GM21423 (cell line): Measurements from ENCODE around the gene KIF9.

Experiments used
- ATAC-seq: cut with Tn5 transposase; IDR thresholded peaks from one replicate; pipeline ENCODE4 v1.9.1; 2021; ENCODE audit warnings: mild to moderate bottlenecking, moderate library complexity; ENCODE audit not compliant: unreplicated experiment

The KIF9 gene

DNA sequence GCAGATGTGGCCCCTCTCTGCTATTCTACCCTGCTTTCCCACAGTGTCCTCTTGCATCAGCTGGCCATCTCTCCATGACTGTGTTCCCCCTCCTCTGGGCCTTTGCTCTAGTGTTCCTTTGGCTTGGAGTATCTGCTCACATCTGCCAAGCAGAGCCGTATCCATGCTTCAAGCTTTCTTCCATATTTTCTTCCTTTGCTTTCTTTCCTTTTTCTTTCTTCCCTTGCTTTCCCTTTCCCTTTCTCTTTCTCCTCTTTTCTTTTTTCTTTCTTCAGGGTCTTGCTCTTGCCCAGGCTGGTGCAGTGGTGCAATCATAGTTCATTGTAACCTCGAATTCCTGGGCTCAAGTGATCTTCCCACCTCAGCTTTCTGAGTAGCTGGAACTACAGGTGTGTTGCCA lies 12.7 kb upstream of the KIF9 start:
- no peak for ATAC-seq

DNA sequence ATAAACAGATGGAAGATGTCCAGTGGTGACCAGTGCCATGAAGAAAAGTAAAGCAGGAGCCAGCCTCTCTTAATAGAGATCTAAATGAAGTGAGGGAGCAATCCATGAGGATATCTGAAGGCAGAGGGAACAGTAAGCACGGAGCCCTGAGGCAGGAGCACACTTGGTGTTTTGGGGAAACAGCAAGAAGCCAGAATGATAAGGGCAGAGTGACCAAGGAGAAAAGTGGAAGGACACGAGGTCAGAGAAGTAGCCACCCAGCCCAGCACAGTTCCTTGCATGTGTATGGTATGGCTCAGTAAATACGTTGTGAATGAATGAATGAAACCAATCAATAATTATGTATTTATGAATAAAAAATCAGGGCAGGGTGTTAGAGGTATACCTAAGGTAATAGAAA lies 11.8 kb upstream of the KIF9 start:
- ATAC-seq: no peak

DNA sequence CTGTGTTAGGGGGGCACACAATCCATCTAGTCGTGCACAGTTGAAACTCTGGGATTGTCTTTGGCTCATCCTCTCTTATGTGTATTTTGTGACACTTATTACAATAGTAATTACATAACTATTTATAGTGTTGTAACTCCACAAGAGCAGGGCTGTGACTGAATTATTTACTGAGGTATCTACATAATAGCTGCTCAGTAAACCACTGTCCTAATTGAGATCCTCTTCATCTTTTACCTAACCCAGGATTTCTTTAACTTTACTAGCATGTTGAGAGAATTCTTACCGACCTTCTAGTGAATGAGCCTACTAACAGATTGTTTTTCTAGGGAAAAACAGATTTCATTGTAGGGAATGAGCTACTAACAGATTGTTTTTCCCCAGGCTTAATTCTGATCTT lies 11.2 kb upstream of the KIF9 start:
- no peak for ATAC-seq

DNA sequence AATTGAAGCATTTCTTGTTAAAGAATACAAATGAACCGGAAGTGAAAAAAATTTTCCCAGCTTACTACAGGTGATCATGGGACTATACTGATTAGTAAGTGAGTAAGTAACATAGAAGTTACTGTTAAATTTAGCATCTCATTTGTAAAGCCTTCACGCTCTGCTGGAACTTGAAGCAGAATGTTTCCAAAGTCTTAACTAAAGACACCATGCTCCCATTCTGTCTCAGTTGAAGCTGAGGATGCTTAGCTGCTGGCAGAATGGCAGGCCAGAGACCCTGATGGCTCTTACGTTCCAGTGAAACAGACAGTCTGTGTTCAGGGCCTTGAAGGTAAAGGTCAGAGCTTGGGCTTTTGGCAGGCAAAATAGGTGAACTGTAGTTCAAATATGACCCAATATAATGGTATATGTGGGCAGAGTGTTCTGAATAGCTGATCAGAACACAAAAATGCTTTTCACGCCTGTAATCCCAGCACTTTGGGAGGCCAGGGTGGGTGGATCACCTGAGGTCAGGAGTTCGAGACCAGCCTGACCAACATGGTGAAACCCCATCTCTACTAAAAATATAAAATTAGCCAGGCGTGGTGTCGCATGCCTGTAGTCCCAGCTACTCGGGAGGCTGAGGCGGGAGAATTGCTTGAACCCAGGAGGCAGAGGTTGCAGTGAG lies 9.3 kb upstream of the KIF9 start:
- peak; percentile 75 for ATAC-seq

DNA sequence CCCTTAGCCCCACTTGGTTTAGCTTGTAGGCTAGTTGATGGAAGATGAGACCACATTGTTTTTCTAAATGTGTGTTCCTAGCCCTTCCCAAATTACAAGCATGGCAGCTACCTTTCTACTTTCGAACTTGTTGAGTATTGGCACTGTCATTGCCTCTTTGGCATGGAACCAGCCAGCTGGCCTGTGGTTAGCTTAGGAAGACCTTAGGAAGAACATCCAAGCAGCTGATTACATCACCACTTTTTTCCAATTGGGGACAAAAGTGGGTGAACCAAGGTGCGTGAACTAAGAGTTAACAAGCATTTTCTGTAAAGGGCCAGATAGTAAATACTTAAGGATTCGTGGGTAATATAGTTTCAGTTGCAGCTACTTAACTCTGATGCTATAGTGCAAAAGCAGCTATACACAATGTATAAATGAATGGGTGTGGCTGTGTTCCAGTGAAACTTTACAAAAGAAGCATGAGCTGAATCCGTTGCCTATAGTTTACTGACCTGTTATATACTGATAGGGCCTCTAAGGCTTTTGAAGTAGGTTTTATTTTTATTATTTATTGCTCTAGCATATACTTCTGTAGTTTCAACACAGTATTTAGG lies 8.7 kb upstream of the KIF9 start:
- peak; percentile 28 for ATAC-seq

DNA sequence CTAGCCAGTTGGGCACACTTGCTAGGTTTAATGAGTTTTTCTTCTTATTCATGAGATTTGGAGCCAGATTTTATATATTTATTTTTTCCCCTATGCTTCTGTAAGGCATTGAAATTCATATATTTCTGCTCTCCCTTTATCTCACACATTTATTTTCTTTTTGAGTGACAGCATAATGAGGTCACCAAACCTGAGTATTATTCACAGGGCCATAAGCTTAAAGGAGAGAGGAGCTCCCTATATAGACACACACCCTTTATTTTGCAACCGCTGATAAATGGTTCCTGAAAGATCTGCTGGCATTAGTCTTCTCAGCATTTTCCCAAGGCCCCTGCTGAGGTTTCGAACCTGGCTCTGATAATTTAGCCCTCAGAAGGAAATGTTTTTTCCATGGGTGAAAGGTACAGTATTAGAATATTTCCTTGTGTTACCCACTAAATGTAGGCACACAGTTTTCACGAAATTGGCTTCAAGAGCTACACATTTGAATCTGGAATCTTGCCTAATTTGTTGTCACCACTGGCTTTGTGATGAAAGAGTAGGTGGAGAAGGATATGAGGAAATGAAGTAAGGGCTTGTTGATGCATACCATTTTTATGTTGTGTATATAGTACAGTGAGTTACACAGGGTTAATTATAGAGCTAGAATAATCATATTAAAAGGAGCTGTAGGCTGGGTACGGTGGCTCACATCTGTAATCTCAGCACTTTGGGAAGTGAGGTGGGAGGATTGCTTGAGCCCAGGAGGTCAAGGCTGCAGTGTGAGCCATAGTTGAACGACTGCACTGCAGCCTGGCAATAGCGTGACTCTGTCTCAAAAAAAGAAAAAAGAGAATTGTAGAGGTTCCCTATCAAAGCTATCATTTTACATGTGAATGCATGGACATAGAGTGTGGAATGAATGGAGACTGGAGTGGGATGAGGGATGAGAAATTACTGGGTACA lies 6.6 kb upstream of the KIF9 start:
- ATAC-seq: no peak

DNA sequence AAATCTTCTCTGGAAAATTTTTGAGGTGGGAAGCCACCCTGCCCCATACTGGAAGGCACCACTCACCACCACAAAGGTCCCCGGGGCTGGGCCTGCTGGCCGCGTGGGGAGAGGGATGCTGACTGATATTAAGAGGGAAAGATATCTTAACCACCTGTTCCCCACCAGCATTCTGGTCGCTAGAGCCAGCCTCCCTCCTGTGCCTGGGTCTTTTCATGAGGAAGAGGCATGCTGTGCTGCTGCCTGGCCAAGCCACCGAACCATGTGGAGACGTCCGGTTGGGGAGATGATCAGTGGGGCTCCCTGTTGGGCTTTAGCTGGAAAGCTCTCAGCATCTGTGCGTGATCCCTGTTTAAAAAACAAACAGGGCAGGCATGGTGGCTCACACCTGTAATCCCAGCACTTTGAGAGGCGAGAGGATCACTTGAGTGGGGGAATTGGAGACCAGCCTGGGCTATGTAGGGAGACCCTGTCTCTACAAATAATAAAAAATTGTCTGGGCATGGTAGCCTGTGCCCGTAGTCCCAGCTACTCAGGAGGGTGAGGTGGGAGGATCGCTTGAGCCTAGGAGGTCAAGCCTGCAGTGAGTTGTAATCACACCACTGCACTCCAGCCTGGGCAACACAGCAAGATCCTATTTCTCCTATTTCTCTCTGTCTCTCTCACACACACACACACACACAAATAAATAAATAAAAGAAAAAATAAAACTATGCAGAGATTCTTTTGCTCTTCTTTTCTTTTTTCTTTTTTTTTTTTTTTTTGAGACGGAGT lies 1.2 kb upstream of the KIF9 start:
- ATAC-seq: no peak

DNA sequence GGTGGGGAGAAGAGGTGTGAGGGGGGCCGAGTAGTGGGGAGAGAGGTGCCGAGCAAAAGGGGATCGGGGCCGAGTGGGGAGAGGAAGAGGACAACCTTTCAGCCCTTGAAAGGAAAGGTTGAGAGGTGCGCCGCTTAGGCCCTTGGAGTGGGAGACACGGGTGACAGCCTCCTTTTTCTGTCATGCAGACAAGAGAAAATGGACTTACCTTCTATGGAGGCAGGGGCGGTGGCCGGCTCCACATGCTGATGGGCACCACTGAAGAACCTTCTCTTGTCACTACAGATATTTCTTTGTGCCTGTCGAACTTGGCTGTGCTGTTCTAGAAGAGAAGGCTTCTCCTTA lies 566 bp upstream of the KIF9 start:
- ATAC-seq: no peak

DNA sequence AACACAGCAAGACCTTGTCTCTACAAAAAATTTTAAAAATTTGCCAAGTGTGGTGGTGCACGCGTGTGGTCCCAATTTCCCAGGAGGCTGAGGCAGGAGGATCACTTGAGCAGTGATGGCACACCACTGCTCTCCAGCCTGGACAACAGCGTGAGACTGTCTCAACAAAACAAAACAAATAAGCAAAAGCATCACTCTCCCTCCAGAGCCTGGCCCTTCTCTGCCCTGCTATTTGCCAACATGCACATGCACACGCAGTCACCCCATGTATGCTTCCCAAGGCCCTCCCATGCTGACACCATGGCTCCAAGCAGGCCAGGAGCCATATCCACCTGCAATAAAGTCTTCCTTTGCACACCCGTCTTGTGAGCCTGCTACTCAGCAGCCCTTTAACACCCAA lies 2.1 kb downstream of the KIF9 start:
- no peak for ATAC-seq

DNA sequence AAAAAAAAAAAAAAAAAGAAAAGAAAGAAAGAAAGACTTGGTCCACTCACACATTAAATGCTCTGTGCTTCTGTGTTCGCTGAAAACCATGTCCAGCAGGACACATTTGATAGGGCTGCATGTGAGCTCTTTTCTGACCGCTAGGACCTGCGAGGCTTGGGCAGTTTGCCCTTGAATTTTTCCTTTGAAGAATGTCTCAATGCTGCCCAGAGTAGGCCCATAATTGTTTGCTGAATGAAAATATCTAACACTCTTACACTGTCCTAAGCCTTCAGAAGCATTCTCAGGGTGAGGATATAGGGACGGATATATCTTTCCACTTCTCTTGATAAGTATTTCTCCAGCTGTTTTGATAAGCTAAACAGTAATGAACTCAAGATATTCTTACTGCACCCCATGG lies 6.0 kb downstream of the KIF9 start:
- ATAC-seq: no peak

DNA sequence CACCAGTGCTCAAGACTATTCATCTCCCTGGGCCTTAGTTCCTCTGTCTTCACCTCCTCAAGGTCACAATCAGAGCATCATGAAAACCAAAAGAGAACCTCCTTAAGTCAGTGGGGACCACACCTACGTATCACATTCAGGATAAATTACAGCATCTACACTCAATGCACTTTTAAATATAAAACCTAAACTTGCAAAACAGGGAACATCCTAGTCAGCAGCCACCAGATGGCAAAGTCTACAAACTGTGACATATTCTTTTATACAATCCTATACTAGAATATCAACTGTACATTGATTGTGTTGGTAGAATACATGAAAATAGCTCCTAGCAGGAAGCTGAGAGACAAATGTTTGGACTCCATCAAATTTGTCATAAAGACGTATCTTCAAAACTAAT lies 7.9 kb downstream of the KIF9 start:
- no peak for ATAC-seq

DNA sequence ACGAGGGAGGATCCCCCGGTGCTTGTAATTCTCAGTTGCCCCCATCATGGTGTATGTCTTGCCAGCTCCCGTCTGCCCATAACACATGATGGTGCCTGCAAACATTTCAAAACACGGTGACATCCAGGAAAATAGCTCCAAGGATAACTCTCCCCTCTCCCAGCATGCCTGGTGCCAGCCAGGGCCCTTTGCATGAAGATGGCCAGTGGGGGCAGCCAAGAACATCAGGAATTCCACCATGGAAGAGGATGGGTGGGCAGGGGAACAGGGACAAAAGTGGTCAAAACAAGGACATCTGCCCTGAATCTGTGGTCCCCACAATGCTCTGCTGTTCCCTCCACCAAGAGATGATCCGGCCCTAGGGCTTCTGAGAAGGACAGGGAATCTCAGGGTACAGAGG lies 9.0 kb downstream of the KIF9 start:
- no peak for ATAC-seq

DNA sequence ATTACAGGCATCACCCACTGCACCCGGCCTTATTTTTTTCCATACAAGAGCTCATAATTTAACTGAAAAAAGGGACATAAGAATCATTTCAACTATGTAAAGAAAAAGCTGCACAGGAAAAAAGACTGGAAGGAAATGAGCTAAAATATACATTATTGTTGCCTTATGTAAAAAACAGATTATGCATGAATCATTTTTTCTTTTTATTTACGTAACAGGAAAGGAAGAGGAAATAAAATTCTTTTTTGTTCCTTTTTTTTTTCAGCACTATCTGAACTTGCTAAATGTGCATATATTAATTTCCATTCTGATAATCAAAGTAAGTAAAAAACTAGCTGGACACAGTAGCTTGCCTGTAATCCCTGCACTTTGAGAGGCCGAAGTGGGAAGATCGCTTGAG lies 12.1 kb downstream of the KIF9 start:
- no peak for ATAC-seq

DNA sequence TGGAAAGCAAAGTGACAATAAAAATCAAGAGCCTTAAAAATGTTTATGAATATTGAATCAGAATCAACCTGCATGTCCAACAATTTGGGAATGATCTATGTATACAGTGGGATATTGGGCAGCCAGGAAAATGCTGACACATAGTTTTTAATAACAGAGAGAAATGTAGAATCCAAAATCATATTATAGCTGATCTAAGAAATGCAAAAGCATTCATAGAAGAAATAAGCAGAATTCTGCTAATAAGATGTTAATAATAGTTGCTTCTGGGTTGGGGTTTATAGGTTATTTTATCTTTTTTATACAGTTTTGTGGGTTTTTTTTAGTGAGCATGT lies 15.1 kb downstream of the KIF9 start:
- ATAC-seq: no peak

DNA sequence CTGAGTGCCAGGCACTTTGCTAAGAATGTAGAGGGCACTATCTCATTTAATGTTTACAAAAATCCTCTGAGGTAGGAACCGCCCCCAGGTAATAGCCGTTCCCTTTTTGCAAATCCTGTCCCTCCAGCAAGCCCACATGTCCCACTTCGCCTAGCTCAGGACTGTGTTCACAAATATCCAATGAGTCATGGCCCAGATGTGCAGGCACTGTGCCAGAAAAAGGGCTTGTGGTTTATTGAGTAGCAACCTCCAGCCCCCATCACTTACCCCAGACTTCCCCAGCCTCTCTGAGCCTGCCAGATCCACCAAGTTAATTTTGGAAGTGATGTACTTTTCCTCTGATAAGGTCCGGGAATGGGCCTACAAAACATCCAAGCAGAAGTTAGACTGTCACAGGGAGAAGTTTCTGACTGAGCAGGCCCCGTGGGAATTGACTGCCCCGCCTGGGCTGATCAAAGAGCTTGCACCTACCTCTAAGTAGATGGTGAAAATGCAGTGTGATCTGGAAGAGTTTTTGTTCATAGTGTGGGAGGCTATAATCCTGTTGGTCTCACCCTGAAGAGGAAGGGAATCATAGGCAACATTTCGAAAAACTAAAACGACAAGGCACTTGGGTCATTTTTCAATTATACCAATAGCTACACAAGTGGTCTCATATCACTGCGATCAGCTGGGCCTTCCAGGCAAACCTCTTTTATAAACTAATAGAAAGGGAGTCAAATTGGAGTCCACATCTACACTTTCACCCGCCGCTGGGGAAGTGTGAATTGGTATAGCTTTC lies 15.7 kb downstream of the KIF9 start:
- peak; percentile 63 for ATAC-seq

DNA sequence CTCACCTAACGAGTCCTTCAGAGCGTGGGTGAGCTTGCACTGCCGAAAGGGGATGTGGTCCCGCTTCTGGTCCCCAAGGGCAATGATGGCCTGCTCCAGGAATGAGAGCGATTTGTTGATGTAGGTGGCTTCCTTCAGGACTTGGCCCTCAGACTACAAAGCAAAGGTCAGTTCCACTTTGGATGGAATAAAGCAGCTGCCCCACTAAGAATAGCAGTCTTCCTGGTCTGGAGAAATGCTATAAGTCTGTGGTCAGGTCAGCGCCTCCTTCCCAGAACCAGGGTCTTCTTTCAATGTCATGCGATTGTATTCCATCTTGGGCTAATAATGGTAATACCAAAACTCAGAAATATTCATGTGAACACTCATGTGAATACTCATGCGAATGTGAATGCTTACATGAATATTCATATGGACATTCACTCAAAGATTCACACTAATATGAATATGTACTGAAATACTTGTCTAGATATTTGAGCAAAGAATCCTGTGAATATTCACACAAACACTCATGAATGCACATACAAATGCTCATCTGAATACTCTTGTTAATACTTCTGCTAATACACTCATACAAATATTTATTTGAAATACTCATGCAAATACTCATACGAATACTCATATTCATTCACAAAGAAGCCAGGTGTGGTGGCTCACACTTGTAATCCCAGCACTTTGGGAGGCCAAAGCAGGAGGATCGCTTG lies 16.7 kb downstream of the KIF9 start:
- ATAC-seq: no peak

DNA sequence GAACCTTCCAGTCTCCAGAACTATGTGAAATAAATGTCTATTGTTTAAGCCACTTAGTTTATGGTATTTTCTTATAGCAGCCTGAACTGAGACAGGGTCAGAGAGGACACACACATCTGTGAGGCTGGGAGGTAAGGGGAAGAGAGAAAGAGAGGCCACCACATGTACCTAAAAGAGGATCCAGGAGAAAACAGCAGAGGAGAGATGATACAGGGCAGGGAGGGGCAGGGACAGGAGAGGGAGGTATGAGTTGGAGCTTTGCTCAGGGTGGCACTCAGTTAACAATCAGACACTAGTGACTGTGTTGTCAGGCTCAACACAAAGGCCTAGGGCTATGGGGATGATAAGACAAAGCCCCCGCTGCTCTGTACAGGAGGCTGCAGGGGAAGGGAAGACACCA lies 17.6 kb downstream of the KIF9 start:
- ATAC-seq: no peak

DNA sequence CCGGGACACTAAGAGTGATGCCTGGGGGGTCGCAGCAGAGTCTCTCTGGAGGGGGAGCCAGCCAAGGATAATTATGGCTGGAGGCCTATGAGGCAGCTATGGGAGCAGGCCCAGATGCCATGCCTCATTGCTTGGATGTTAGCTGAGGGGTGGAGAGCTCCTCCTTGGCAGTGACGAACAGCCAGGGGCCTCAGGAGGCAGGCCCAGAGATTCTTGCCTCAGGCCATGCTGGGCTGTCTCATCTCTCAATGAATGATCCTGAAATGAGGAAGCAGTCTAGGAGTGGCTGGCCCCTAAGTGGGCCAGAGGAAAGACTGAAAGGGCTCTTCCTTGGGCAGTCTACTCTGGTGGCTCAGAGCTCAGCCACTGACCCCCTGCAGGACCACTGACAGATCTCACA lies 21.3 kb downstream of the KIF9 start:
- no peak for ATAC-seq

DNA sequence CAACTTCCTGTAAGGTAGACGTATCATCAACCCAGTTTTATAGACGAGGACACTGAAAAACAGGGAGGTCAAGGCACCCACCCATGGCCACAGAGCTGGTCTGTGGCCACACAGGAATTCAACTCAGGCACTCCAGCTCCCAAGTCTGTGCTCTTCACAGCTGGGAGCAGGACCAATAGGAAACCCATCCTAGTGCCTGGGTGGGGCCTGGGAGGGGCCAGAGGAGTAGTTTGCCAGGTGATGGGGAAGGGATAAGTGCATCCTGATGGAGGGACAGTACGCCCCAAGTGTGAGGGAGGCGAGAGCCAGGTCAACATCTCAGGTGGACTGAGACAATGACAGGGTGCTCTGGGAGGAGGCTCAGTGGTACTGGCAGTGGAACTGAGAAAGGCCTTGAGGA lies 22.0 kb downstream of the KIF9 start:
- ATAC-seq: no peak

DNA sequence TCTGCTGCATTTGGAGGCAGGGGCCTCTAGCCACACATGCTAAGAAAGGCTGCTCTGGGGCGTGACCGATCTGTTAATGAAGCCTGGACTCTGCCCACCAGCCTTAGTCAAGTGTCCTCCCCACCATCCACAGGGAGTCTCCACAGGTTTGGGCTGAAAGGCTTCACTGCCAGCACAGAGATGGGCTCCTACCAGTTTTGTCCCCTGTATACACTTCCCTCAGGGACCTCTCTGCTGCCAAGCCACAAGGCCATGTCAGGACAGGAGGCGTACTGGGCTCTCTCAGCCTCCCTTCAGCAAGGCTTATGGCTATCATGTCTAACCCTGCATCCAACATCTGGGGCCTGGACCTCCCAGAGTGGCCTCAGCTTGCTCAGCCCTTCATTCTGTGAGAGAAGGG lies 23.5 kb downstream of the KIF9 start:
- no peak for ATAC-seq
